CD8-positive, alpha-beta memory T cell (primary cell): ENCODE measurements around the gene GYG1. TPM values are rescaled to one million over a fixed set of nuclear protein-coding genes. Genes with fewer than 3 reads are reported as not detected.
"Not testable (repeated sequence)": the region's sequence is repeated elsewhere in the genome, so short reads cannot be mapped to it uniquely, and the experiment has no call there.

ENCODE experiments used
- CTCF ChIA-PET: fragments of 350-600 bp; sonication (Branson Sonifier 250); formaldehyde crosslinking; loops from one replicate; lab custom pipeline; 2021; ENCODE audit warnings: antibody characterized with exemption; lab: Charles Lee
- POLR2A ChIA-PET: fragments of 350-600 bp; sonication (Branson Sonifier 250); formaldehyde crosslinking; loops from one replicate; lab custom pipeline; 2021; ENCODE audit warnings: antibody characterized with exemption; lab: Charles Lee
- DNase-seq, 5 donors: peaks; one replicate each; pipeline versions ENCODE4 v3.0.0 to v3.0.0-alpha.2; 2020 to 2022; ENCODE audit warnings: mixed read lengths in 1 of 5
- H3K27ac ChIP-seq: one replicate; pipeline ENCODE4 v1.7.0; 2013; ENCODE audit warnings: low read depth, mild to moderate bottlenecking, low read length, moderate library complexity
- H3K27me3 ChIP-seq: 2 replicates; pipeline ENCODE4 v1.7.0; 2013; ENCODE audit warnings: low read length, mild to moderate bottlenecking; ENCODE audit not compliant: insufficient read depth, poor library complexity, severe bottlenecking
- H3K36me3 ChIP-seq: 2 replicates; pipeline ENCODE4 v1.7.0; 2013; ENCODE audit warnings: mild to moderate bottlenecking, low read length, moderate library complexity; ENCODE audit not compliant: insufficient read depth
- H3K4me1 ChIP-seq: 2 replicates; pipeline ENCODE4 v1.7.0; 2013; ENCODE audit warnings: mild to moderate bottlenecking, low read length, moderate library complexity; ENCODE audit not compliant: insufficient read depth
- H3K4me3 ChIP-seq: 2 replicates; pipeline ENCODE4 v1.7.0; 2013; ENCODE audit warnings: mild to moderate bottlenecking, low read length
- H3K9me3 ChIP-seq: 2 replicates; pipeline ENCODE4 v1.7.0; 2013; ENCODE audit warnings: mild to moderate bottlenecking, low read length
- H3K27ac Mint-ChIP-seq, 8 donors: one replicate each; pipeline ENCODE4 v1.8.0; 2020 to 2021; ENCODE audit warnings: mixed read lengths in 8 of 8, mild to moderate bottlenecking in 6 of 8, inconsistent platforms in 3 of 8, moderate library complexity in 3 of 8
- H3K27me3 Mint-ChIP-seq, 2 donors: one replicate each; pipeline ENCODE4 v1.8.0; 2020 to 2021; ENCODE audit warnings: mixed read lengths in 2 of 2, mild to moderate bottlenecking in 1 of 2, moderate library complexity in 1 of 2
- H3K36me3 Mint-ChIP-seq, 3 donors: one replicate each; pipeline ENCODE4 v1.8.0; 2020 to 2021; ENCODE audit warnings: mixed read lengths in 3 of 3, inconsistent platforms in 1 of 3, mild to moderate bottlenecking in 1 of 3
- H3K4me1 Mint-ChIP-seq, 3 donors: one replicate each; pipeline ENCODE4 v1.8.0; 2020 to 2021; ENCODE audit warnings: mixed read lengths in 3 of 3, inconsistent platforms in 1 of 3, mild to moderate bottlenecking in 1 of 3
- H3K4me3 Mint-ChIP-seq, 7 donors: one replicate each; pipeline ENCODE4 v1.8.0; 2020 to 2021; ENCODE audit warnings: mixed read lengths in 7 of 7, mild to moderate bottlenecking in 6 of 7, moderate library complexity in 4 of 7, inconsistent platforms in 2 of 7
- H3K9me3 Mint-ChIP-seq, 5 donors: one replicate each; pipeline ENCODE4 v1.8.0; 2020 to 2022; ENCODE audit warnings: mixed read lengths in 5 of 5, mild to moderate bottlenecking in 3 of 5, moderate library complexity in 2 of 5, inconsistent platforms in 1 of 5
- polyA plus RNA-seq: library from polyadenylated mRNA; unstranded; fragments of 300-500 nt; fragmentation: Illumina TruSeq; gene quantifications from one replicate; pipeline ENCODE4 v1.2.3, GENCODE V29; 2021
- total RNA-seq, 2 experiments: library from RNA; stranded (reverse); gene quantifications; one replicate each; pipeline ENCODE4 v1.2.3, GENCODE V29; 2021

The GYG1 gene
- total and polyA plus RNA-seq, 3 experiments from 2014 or later: 31.9 to 78.3 (median 35.0) TPM

- Mint-ChIP-seq H3K27ac (no peak overlapping the region), H3K36me3 (no peaks in the 10 kb centered on the region), H3K27me3 (no peaks in the 10 kb centered on the region), H3K9me3 (no peaks in the 10 kb centered on the region), H3K4me1 (peaks cover 2 to 6% (median 4%) of the 10 kb centered on the region in 3 donors), H3K4me3 (no peak overlapping the region)
- CTCF ChIA-PET: interaction anchor here (1.2 kb wide), 1 partner anchor 9 kb away, joined by 3 read pairs; no protein-coding TSS in a partner anchor
- H3K4me1 ChIP-seq: no peaks in the 10 kb centered on the region
- H3K36me3 ChIP-seq: no peaks in the 10 kb centered on the region
- H3K4me3 ChIP-seq: no peak overlapping the region
- POLR2A ChIA-PET: no interaction called here
- DNase-seq: no peak
- no peaks in the 10 kb centered on the region for H3K9me3 ChIP-seq
- H3K27me3 ChIP-seq: no peaks in the 10 kb centered on the region
- no peak overlapping the region for H3K27ac ChIP-seq
Measured at GRCh38 chr3:148971401-148972163, 19.8 kb upstream of the GYG1 start.

DNA sequence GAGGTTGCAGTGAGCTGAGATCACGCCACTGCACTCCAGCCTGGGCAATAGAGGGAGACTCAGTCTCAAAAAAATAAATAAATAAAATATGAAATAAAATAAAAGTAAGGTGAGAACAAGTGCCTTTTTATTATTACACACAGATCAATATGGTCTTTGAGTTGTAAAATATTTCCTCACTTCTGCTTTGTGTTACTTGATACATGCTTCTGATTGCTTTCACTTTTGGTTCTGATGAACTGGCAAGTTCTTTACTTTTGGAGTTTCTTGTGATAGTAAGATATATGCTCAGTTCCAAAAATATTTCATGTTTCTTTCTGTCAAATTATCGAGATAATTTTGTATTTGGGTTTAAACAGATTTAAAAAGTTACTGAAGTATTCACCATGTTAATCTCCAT is 16.6 kb upstream of the GYG1 start:
- Mint-ChIP-seq H3K27me3 (peaks cover 0 to 9% of the 10 kb centered on the region in 2 donors), H3K36me3 (peaks cover 0 to 1% (median 0%) of the 10 kb centered on the region in 3 donors), H3K4me1 (peaks cover 2 to 6% (median 4%) of the 10 kb centered on the region in 3 donors), H3K4me3 (no peak overlapping the region), H3K27ac (no peak overlapping the region), H3K9me3 (no peaks in the 10 kb centered on the region)
- CTCF ChIA-PET: interaction anchor here (1.1 to 1.5 kb wide), 2 partner anchors 10 to 146 kb away, joined by 3 read pairs; no protein-coding TSS in a partner anchor
- Histone ChIP-seq H3K27me3 (no peaks in the 10 kb centered on the region), H3K9me3 (no peaks in the 10 kb centered on the region), H3K27ac (no peak overlapping the region), H3K36me3 (no peaks in the 10 kb centered on the region), H3K4me1 (no peaks in the 10 kb centered on the region), H3K4me3 (no peak overlapping the region)
- POLR2A ChIA-PET: no interaction called here
- no peak for DNase-seq

- Mint-ChIP-seq H3K36me3 (peaks cover 0 to 1% (median 0%) of the 10 kb centered on the region in 3 donors), H3K27me3 (peaks cover 1 to 14% of the 10 kb centered on the region in 2 donors), H3K27ac (no peak overlapping the region), H3K4me1 (peaks cover 2 to 6% (median 4%) of the 10 kb centered on the region in 3 donors), H3K4me3 (no peak overlapping the region), H3K9me3 (no peaks in the 10 kb centered on the region)
- Histone ChIP-seq H3K36me3 (no peaks in the 10 kb centered on the region), H3K27me3 (no peaks in the 10 kb centered on the region), H3K4me1 (no peaks in the 10 kb centered on the region), H3K9me3 (no peaks in the 10 kb centered on the region), H3K4me3 (no peak overlapping the region), H3K27ac (no peak overlapping the region)
- ChIA-PET POLR2A (no interaction called here), CTCF (interaction anchor here (1.1 kb wide), 1 partner anchor 10 kb away, joined by 3 read pairs; no protein-coding TSS in a partner anchor)
- no peak for DNase-seq
Measured at GRCh38 chr3:148975248-148975647, 16.1 kb upstream of the GYG1 start.

DNA sequence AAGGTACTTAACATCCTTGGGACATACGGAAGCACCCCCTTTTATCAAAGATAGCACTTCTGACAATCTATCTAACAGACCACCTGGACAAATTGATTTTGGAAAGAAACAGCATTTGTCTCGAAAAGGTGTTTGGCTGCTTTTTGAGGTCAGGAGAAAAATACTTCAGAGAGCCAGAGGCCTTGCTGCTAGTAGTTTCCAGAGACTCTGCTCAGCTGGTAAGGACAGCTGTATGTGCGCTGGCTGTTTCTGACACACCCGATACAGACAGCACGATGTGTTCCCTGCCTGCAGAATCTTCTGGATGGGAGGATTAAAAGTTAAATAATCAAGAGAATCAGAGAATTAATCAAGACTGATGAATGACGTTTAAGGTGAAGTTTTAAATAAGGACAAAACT is 15.6 kb upstream of the GYG1 start:
- H3K36me3 ChIP-seq: no peaks in the 10 kb centered on the region
- CTCF ChIA-PET: interaction anchor here (1.1 kb wide), 1 partner anchor 11 kb away, joined by 3 read pairs; no protein-coding TSS in a partner anchor
- Mint-ChIP-seq H3K27me3 (peaks cover 6 to 18% of the 10 kb centered on the region in 2 donors), H3K4me1 (peaks cover 2 to 6% (median 4%) of the 10 kb centered on the region in 3 donors), H3K36me3 (peaks cover 0 to 1% (median 0%) of the 10 kb centered on the region in 3 donors), H3K4me3 (no peak overlapping the region), H3K27ac (no peak overlapping the region), H3K9me3 (no peaks in the 10 kb centered on the region)
- POLR2A ChIA-PET: no interaction called here
- H3K4me1 ChIP-seq: no peaks in the 10 kb centered on the region
- H3K4me3 ChIP-seq: no peak overlapping the region
- DNase-seq: no peak
- no peak overlapping the region for H3K27ac ChIP-seq
- H3K27me3 ChIP-seq: no peaks in the 10 kb centered on the region
- no peaks in the 10 kb centered on the region for H3K9me3 ChIP-seq

DNA sequence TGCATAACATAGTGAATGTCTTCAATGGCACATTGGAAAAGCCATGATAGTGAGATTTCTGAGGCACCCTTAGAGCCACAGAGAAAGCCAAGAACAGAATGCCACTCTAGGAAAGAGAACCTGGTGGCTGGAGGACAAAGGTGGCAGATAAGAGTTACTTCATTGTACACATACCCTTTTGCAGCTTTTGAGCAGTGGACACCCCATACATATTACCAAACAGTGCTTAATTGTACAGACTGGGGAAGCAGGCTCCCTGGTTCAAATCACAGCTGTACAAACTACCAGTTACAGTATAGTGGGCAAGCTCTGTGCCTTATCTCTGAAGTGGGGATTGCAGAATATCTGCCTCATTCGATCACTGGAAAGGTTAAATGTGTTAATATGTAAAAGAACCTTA is 10.1 kb upstream of the GYG1 start:
- Histone ChIP-seq H3K36me3 (no peaks in the 10 kb centered on the region), H3K4me3 (no peak overlapping the region), H3K27me3 (no peaks in the 10 kb centered on the region), H3K27ac (no peak overlapping the region), H3K9me3 (no peaks in the 10 kb centered on the region), H3K4me1 (no peaks in the 10 kb centered on the region)
- no peaks in the 10 kb centered on the region for H3K4me1 Mint-ChIP-seq
- ChIA-PET POLR2A (no interaction called here), CTCF (interaction anchor here (3.4 kb wide), 1 partner anchor 10 kb away, joined by 14 read pairs; the partner anchor contains the start of gene GYG1)
- H3K27ac Mint-ChIP-seq: no peak overlapping the region
- DNase-seq: no peak
- peaks cover 0 to 6% (median 1%) of the 10 kb centered on the region in 3 donors for H3K36me3 Mint-ChIP-seq
- H3K27me3 Mint-ChIP-seq: peaks cover 10 to 25% of the 10 kb centered on the region in 2 donors
- H3K4me3 Mint-ChIP-seq: no peak overlapping the region
- no peaks in the 10 kb centered on the region for H3K9me3 Mint-ChIP-seq

DNA sequence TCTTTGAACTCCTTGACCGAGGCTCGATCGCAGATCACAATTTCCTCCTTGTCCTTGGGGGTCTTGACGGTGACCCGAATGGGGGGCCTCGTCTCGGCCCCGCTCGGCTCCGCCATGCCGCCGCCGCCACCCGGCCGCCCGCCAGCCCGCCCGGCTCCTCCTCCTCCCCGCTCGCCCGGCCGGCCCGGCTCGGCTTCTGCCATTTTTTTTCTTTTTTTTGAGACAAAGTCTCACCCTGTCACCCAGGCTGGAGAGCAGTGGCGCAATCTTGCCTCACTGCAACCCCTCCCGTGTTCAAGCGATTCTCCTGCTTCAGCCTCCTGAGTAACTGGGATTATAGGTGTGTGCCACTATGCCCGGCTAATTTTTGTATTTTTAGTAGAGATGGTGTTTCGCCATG is 3.8 kb upstream of the GYG1 start:
- Mint-ChIP-seq H3K27ac (peak overlapping the region in 3 of 8 donors; percentile 6 to 41 (median 35)), H3K4me1 (peaks cover 15 to 19% (median 16%) of the 10 kb centered on the region in 3 donors)
- CTCF ChIA-PET, H3K27me3 Mint-ChIP-seq, H3K27ac ChIP-seq, DNase-seq, H3K9me3 Mint-ChIP-seq, H3K4me3 Mint-ChIP-seq, H3K4me3 ChIP-seq, POLR2A ChIA-PET, H3K27me3 ChIP-seq, H3K9me3 ChIP-seq, H3K36me3 Mint-ChIP-seq, H3K36me3 ChIP-seq: not testable (repeated sequence)
- peaks cover 12% of the 10 kb centered on the region for H3K4me1 ChIP-seq

DNA sequence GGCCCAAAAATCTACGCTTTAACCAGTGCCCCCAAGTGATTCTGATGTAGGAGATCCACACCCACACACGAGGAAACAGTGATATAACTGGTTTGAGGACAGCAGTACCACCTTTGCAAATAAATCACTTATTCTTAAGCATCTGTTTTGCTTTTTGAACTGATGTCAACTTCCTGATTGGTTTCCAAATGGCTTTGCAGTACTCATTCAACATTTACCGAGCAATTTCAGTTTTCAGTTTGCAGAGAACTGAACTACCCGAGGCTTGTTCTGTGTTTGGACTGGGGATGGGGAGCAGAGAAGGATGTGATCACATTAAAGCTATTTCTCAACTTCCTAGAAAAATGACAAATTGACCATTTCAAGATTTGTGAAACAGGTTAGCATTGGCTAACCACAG is 1.1 kb upstream of the GYG1 start:
- Mint-ChIP-seq H3K27me3 (no peaks in the 10 kb centered on the region), H3K27ac (peak overlapping the region; percentile 87 to 97 (median 92)), H3K4me3 (peak overlapping the region; percentile 82 to 90 (median 84)), H3K9me3 (no peaks in the 10 kb centered on the region), H3K4me1 (peaks cover 33 to 40% (median 36%) of the 10 kb centered on the region in 3 donors), H3K36me3 (peaks cover 0 to 26% (median 0%) of the 10 kb centered on the region in 3 donors)
- no peak overlapping the region for H3K4me3 ChIP-seq
- CTCF ChIA-PET: interaction anchor here (0.9 to 3.1 kb wide), 5 partner anchors 9 to 139 kb away, joined by 3 to 14 read pairs (median 10); partner anchors contain the start of gene HPS3
- H3K27me3 ChIP-seq: no peaks in the 10 kb centered on the region
- no peak overlapping the region for H3K27ac ChIP-seq
- POLR2A ChIA-PET: interaction anchor here (1.0 to 3.5 kb wide), 4 partner anchors 7 to 287 kb away, joined by 3 to 17 read pairs (median 4); no protein-coding TSS in a partner anchor
- H3K4me1 ChIP-seq: peaks cover 26% of the 10 kb centered on the region
- no peaks in the 10 kb centered on the region for H3K9me3 ChIP-seq
- DNase-seq: no peak
- no peaks in the 10 kb centered on the region for H3K36me3 ChIP-seq
